ENCODE results near the gene DNM2. TPM values are rescaled to one million over a fixed set of nuclear protein-coding genes. Genes with fewer than 3 reads are reported as not detected.
A peak's percentile ranks its signal among the peaks of the same experiment; 100 is the strongest.

DNM2 gene
- total and polyA plus RNA-seq, 2 of the 13 experiments (the other 11 are each of a cell fraction or from before 2014, with no cell fraction given) = 41.7 to 59.8 TPM

DNA sequence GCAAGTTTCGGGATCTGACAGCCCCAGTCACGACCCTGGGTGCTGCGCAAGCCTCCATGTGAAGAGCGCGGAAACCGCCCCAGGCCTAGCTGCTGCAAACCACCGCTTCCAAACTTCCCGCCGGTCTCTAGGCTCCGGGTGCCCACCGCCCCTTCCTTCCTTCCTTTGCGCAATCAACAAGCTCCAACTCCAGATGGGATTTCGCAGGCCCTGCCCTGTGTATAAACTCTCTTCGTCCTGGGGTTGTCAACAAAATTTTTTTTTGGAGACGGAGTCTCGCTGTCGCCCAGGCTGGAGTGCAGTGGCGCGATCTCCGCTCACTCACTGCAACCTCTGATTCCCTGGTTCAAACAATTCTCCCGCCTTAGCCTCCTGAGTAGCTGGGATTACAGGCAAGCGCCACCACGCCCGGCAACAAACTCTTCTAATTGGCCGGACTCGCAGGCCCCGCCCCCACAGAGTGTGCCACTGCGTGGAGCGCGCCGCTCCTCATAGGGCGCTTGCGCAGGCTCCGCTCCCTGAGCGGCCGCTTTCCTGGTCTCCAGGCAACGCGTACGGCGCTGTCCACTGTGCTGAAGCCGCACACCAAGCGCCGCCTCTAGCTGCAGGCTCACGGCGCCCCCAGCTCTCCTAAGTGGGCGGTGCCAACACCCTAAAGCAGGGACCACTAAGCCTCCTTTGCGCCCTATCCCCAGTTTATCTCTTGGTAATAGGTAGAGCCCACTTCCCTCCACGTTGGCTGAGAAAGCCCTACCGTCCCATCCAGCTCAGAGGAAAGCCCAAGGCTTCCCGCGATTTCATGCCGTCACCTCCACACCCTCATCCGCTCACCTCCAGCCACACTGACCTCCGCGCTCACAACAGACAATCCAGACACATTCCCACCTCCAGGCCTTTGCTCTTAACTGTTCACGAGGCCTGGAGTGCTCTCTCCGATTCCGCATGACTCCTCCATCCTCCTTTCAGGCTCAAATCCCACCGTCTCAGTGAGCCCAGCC is 22.2 kb upstream of the DNM2 start (continued):
- TF ChIP-seq, protein P1, sequence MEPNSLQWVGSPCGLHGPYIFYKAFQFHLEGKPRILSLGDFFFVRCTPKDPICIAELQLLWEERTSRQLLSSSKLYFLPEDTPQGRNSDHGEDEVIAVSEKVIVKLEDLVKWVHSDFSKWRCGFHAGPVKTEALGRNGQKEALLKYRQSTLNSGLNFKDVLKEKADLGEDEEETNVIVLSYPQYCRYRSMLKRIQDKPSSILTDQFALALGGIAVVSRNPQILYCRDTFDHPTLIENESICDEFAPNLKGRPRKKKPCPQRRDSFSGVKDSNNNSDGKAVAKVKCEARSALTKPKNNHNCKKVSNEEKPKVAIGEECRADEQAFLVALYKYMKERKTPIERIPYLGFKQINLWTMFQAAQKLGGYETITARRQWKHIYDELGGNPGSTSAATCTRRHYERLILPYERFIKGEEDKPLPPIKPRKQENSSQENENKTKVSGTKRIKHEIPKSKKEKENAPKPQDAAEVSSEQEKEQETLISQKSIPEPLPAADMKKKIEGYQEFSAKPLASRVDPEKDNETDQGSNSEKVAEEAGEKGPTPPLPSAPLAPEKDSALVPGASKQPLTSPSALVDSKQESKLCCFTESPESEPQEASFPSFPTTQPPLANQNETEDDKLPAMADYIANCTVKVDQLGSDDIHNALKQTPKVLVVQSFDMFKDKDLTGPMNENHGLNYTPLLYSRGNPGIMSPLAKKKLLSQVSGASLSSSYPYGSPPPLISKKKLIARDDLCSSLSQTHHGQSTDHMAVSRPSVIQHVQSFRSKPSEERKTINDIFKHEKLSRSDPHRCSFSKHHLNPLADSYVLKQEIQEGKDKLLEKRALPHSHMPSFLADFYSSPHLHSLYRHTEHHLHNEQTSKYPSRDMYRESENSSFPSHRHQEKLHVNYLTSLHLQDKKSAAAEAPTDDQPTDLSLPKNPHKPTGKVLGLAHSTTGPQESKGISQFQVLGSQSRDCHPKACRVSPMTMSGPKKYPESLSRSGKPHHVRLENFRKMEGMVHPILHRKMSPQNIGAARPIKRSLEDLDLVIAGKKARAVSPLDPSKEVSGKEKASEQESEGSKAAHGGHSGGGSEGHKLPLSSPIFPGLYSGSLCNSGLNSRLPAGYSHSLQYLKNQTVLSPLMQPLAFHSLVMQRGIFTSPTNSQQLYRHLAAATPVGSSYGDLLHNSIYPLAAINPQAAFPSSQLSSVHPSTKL (CRISPR knock-in tag; IDR thresholded peaks at IDR 0.05) = peak; percentile 39; the same call in 1 of the 2 replicates
- TF ChIP-seq ZNF616 (CRISPR knock-in tag; IDR thresholded peaks at IDR 0.05; ENCODE audit: low read depth) (peak; percentile 77; the same call in 1 of the 2 replicates), ZNF615 (CRISPR knock-in tag; IDR thresholded peaks at IDR 0.05; ENCODE audit: borderline replicate concordance) (no peak), KDM3A (CRISPR knock-in tag; IDR thresholded peaks at IDR 0.05; ENCODE audit: low read depth) (peak; percentile 58; the same call in 1 of the 2 replicates), DPF2 (CRISPR knock-in tag; IDR thresholded peaks at IDR 0.05; ENCODE audit: borderline replicate concordance, low read depth) (no peak), AKAP8 (CRISPR knock-in tag; IDR thresholded peaks at IDR 0.05) (0 out of 2 replicates have a peak, but pooled peaks have one; percentile 58), ZNF816 (CRISPR knock-in tag; IDR thresholded peaks at IDR 0.05; ENCODE audit: borderline replicate concordance) (peak; percentile 50; the same call in 1 of the 2 replicates), SMAD1 (CRISPR knock-in tag; IDR thresholded peaks at IDR 0.05; ENCODE audit: borderline replicate concordance, low read depth) (no peak)
- TF ChIP-seq, protein P2, sequence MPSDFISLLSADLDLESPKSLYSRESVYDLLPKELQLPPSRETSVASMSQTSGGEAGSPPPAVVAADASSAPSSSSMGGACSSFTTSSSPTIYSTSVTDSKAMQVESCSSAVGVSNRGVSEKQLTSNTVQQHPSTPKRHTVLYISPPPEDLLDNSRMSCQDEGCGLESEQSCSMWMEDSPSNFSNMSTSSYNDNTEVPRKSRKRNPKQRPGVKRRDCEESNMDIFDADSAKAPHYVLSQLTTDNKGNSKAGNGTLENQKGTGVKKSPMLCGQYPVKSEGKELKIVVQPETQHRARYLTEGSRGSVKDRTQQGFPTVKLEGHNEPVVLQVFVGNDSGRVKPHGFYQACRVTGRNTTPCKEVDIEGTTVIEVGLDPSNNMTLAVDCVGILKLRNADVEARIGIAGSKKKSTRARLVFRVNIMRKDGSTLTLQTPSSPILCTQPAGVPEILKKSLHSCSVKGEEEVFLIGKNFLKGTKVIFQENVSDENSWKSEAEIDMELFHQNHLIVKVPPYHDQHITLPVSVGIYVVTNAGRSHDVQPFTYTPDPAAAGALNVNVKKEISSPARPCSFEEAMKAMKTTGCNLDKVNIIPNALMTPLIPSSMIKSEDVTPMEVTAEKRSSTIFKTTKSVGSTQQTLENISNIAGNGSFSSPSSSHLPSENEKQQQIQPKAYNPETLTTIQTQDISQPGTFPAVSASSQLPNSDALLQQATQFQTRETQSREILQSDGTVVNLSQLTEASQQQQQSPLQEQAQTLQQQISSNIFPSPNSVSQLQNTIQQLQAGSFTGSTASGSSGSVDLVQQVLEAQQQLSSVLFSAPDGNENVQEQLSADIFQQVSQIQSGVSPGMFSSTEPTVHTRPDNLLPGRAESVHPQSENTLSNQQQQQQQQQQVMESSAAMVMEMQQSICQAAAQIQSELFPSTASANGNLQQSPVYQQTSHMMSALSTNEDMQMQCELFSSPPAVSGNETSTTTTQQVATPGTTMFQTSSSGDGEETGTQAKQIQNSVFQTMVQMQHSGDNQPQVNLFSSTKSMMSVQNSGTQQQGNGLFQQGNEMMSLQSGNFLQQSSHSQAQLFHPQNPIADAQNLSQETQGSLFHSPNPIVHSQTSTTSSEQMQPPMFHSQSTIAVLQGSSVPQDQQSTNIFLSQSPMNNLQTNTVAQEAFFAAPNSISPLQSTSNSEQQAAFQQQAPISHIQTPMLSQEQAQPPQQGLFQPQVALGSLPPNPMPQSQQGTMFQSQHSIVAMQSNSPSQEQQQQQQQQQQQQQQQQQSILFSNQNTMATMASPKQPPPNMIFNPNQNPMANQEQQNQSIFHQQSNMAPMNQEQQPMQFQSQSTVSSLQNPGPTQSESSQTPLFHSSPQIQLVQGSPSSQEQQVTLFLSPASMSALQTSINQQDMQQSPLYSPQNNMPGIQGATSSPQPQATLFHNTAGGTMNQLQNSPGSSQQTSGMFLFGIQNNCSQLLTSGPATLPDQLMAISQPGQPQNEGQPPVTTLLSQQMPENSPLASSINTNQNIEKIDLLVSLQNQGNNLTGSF (CRISPR knock-in tag; IDR thresholded peaks at IDR 0.05) = peak; percentile 91; the same call in 1 of the 2 replicates

Data from HepG2 (cell line).